ENCODE results near the gene TH. TPM values are rescaled to one million over a fixed set of nuclear protein-coding genes. Genes with fewer than 3 reads are reported as not detected.

Gene TH
- total and polyA plus RNA-seq, 2 donors from 2014 or later: not detected

DNA sequence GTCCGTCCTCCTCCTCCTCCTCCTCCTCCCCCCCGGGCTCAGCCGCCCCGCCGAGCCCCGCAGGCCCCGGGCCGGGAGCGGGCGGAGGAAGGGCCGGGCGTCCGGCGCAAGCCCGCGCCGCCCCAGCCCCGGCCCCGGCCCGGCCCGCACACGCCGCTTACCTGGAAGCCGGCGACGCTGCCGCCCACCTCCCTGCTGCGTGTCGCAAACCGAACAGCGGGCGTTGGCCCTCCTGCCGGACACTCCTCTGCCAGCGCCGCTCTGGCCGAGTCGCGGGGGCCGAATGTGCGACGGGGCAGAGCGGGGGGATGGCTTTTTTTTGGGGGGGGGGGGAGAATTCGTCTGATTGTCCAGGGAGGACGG lies 33.6 kb downstream of the TH start:
- H3K27ac ChIP-seq (ENCODE audit: low read depth in 2 of 2, low read length in 2 of 2): no peak overlapping the region
- peaks cover 20% of the 10 kb centered on the region for H3K27me3 ChIP-seq (ENCODE audit: control insufficient read depth, insufficient read depth, low read length)
- TF ChIP-seq, protein P1, sequence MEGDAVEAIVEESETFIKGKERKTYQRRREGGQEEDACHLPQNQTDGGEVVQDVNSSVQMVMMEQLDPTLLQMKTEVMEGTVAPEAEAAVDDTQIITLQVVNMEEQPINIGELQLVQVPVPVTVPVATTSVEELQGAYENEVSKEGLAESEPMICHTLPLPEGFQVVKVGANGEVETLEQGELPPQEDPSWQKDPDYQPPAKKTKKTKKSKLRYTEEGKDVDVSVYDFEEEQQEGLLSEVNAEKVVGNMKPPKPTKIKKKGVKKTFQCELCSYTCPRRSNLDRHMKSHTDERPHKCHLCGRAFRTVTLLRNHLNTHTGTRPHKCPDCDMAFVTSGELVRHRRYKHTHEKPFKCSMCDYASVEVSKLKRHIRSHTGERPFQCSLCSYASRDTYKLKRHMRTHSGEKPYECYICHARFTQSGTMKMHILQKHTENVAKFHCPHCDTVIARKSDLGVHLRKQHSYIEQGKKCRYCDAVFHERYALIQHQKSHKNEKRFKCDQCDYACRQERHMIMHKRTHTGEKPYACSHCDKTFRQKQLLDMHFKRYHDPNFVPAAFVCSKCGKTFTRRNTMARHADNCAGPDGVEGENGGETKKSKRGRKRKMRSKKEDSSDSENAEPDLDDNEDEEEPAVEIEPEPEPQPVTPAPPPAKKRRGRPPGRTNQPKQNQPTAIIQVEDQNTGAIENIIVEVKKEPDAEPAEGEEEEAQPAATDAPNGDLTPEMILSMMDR (IDR thresholded peaks at IDR 0.05; ENCODE audit: borderline replicate concordance, extremely low read depth, insufficient read depth): no peak
- H3K4me1 ChIP-seq (ENCODE audit: control insufficient read depth in 2 of 3, insufficient read depth in 2 of 3, low read depth in 1 of 3, low read length in 3 of 3): peaks cover 0 to 3% (median 0%) of the 10 kb centered on the region in 3 donors
- FAIRE-seq (no peak), DNase-seq (peak in 1 of 5 donors; percentile 69)
- no peaks in the 10 kb centered on the region for H3K9me3 ChIP-seq (ENCODE audit: control insufficient read depth in 2 of 3, insufficient read depth in 1 of 3, low read length in 3 of 3)
- intact Hi-C loops (cut with DNase I): no loop called here
- no peak overlapping the region for H3K9ac ChIP-seq (ENCODE audit: low read length in 3 of 3)
- H3K36me3 ChIP-seq (ENCODE audit: control insufficient read depth in 2 of 3, insufficient read depth in 3 of 3, low read length in 3 of 3): no peaks in the 10 kb centered on the region
- peak overlapping the region in 1 of 3 donors; percentile 16 for H3K4me3 ChIP-seq (ENCODE audit: low read length in 3 of 3)

DNA sequence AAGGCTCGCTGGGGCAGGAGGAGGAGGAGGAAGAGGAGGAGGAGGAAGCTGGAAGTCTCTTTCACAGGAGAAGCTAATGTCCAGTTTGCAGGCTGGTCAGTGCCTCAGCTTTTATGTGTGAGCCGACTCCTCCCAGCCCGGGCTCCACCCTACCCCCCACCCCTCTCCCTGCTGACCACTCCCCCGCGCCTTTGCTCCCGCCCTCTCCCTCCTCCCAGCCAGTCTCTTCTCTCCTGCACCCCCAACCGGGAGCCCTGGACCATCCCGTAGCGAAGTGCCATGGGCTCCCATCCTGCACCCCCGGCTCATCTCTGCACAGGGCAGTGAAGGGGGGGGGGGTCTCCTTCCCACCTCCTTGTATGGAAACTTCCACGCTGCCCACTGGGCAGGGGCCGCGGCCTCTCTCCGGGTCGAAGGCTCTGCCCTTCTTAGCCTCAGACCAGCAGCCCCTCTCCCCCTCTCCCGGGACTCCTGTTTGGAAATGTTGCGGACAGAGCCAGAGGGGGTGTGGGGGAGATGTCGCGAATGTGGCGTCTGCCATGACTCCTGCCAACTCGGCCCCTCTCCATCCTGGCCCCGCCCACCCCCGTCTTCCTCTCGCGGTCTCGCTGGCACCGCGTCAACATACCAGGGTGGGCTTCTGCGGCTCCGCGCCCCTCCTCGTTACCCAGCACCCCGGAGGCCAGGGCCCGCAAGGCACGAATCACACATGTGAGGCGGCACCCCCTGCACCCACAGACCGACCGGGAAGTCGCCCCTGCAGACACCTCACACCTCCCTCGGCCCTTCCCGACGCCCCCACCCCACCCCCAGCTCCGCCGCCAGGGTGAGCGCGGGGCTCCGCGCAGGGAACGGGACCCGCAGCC lies 34.2 kb downstream of the TH start:
- no peak for FAIRE-seq
- H3K27me3 ChIP-seq (ENCODE audit: control insufficient read depth, insufficient read depth, low read length): peaks cover 15% of the 10 kb centered on the region

DNA sequence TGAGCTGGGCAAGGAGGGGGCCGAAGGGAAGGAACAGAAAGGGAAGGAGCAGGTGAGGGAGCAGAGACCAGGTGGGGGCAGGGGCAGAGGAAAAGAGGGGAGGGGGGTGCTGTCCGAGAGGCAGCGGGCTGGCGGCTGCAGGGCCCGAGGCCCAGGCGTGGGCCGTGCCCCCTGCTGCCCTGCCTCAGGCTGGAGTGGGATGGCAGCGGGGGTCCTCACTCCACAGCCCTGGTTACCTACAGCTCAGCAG lies 34.7 kb downstream of the TH start:
- H3K9ac ChIP-seq (ENCODE audit: low read length in 3 of 3): peak overlapping the region in 1 of 3 donors; percentile 11
- TF ChIP-seq, protein P1 (IDR thresholded peaks at IDR 0.05; ENCODE audit: borderline replicate concordance, extremely low read depth, insufficient read depth): no peak
- H3K36me3 ChIP-seq (ENCODE audit: control insufficient read depth in 2 of 3, insufficient read depth in 3 of 3, low read length in 3 of 3): peaks cover 0 to 2% (median 0%) of the 10 kb centered on the region in 3 donors
- no peak for FAIRE-seq
- no peak overlapping the region for H3K27ac ChIP-seq (ENCODE audit: low read depth in 2 of 2, low read length in 2 of 2)
- intact Hi-C loops (cut with DNase I): no loop called here
- no peak for DNase-seq
- peak overlapping the region in 1 of 3 donors; percentile 58 for H3K4me3 ChIP-seq (ENCODE audit: low read length in 3 of 3)
- H3K4me1 ChIP-seq (ENCODE audit: control insufficient read depth in 2 of 3, insufficient read depth in 2 of 3, low read depth in 1 of 3, low read length in 3 of 3): peaks cover 0 to 3% (median 0%) of the 10 kb centered on the region in 3 donors
- no peaks in the 10 kb centered on the region for H3K9me3 ChIP-seq (ENCODE audit: control insufficient read depth in 2 of 3, insufficient read depth in 1 of 3, low read length in 3 of 3)
- H3K27me3 ChIP-seq (ENCODE audit: control insufficient read depth, insufficient read depth, low read length): peaks cover 11% of the 10 kb centered on the region

More for the DNA sequence above, 34.2 kb downstream of the TH start:
- intact Hi-C loops (cut with DNase I): no loop called here
- Histone ChIP-seq H3K27ac (ENCODE audit: low read depth in 2 of 2, low read length in 2 of 2) (no peak overlapping the region), H3K9ac (ENCODE audit: low read length in 3 of 3) (no peak overlapping the region), H3K9me3 (ENCODE audit: control insufficient read depth in 2 of 3, insufficient read depth in 1 of 3, low read length in 3 of 3) (no peaks in the 10 kb centered on the region), H3K4me1 (ENCODE audit: control insufficient read depth in 2 of 3, insufficient read depth in 2 of 3, low read depth in 1 of 3, low read length in 3 of 3) (peaks cover 0 to 3% (median 0%) of the 10 kb centered on the region in 3 donors), H3K36me3 (ENCODE audit: control insufficient read depth in 2 of 3, insufficient read depth in 3 of 3, low read length in 3 of 3) (no peaks in the 10 kb centered on the region), H3K4me3 (ENCODE audit: low read length in 3 of 3) (peak overlapping the region in 1 of 3 donors; percentile 58)
- TF ChIP-seq, protein P1 (IDR thresholded peaks at IDR 0.05; ENCODE audit: borderline replicate concordance, extremely low read depth, insufficient read depth): no peak
- peak; percentile 89 to 95 (median 93) for DNase-seq
